Panc1 (cell line): Measurements from ENCODE around the gene ZNF774.

Experiments used
- CTCF ChIP-seq: fragments of 450-650 bp; IDR thresholded peaks from 2 replicates; pipeline ENCODE4 v1.5.1; 2017; ENCODE audit warnings: mild to moderate bottlenecking
- POLR2AphosphoS5 ChIP-seq: IDR thresholded peaks from 2 replicates; pipeline ENCODE4 v1.6.1; 2012; ENCODE audit warnings: mild to moderate bottlenecking, low read depth, low read length, moderate library complexity
- SIN3A ChIP-seq: IDR thresholded peaks from 2 replicates; pipeline ENCODE4 v1.6.1; 2012; ENCODE audit warnings: low read depth, mild to moderate bottlenecking, low read length, moderate library complexity, borderline replicate concordance; ENCODE audit not compliant: insufficient read depth
- TCF7L2 ChIP-seq: IDR thresholded peaks from 2 replicates; pipeline ENCODE4 v1.6.1; 2011; ENCODE audit warnings: mild to moderate bottlenecking, low read depth, low read length, inconsistent platforms
- TF ChIP-seq, protein P1 (sequence below), 2 experiments: IDR thresholded peaks; 2 replicates each; pipeline ENCODE4 v1.6.1; 2011 to 2012; ENCODE audit warnings: low read depth in 2 of 2, control low read depth in 1 of 2, low read length in 1 of 2, mild to moderate bottlenecking in 1 of 2, moderate library complexity in 1 of 2; ENCODE audit not compliant: insufficient read depth in 1 of 2

DNA sequence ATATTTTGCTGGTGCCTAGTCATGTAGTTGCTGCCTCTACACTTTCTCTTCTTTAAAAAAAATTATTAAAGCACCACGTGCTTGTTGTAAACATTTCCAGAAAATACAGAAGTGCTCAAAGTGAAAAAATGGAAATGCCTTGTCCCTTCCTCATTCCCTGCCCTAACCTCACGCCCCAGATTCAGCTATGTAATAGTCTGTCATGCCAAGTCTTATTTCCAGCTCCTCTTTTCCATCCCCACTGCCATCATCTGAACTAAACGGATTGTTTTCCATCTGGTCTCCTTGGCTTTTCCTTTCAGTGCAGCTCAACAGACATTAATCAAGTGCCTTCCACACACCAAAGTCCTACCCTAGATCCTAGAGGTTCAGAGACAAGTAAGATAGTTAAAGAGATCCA, 15.5 kb downstream of the ZNF774 start:
- TF ChIP-seq SIN3A (no peak), CTCF (no peak), POLR2AphosphoS5 (no peak), TCF7L2 (no peak)
- TF ChIP-seq, protein P1, sequence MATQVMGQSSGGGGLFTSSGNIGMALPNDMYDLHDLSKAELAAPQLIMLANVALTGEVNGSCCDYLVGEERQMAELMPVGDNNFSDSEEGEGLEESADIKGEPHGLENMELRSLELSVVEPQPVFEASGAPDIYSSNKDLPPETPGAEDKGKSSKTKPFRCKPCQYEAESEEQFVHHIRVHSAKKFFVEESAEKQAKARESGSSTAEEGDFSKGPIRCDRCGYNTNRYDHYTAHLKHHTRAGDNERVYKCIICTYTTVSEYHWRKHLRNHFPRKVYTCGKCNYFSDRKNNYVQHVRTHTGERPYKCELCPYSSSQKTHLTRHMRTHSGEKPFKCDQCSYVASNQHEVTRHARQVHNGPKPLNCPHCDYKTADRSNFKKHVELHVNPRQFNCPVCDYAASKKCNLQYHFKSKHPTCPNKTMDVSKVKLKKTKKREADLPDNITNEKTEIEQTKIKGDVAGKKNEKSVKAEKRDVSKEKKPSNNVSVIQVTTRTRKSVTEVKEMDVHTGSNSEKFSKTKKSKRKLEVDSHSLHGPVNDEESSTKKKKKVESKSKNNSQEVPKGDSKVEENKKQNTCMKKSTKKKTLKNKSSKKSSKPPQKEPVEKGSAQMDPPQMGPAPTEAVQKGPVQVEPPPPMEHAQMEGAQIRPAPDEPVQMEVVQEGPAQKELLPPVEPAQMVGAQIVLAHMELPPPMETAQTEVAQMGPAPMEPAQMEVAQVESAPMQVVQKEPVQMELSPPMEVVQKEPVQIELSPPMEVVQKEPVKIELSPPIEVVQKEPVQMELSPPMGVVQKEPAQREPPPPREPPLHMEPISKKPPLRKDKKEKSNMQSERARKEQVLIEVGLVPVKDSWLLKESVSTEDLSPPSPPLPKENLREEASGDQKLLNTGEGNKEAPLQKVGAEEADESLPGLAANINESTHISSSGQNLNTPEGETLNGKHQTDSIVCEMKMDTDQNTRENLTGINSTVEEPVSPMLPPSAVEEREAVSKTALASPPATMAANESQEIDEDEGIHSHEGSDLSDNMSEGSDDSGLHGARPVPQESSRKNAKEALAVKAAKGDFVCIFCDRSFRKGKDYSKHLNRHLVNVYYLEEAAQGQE (IDR thresholded peaks at IDR 0.05; ENCODE audit: insufficient read depth in 1 of 2, low read depth in 2 of 2, low read length in 1 of 2): no peak
